GM21576 (cell line): ENCODE measurements around the gene SPIN1.

Source experiments
- ATAC-seq: cut with Tn5 transposase; IDR thresholded peaks from one replicate; pipeline ENCODE4 v1.9.1; 2021; ENCODE audit warnings: mild to moderate bottlenecking, moderate library complexity; ENCODE audit not compliant: unreplicated experiment

Gene SPIN1

GRCh38 chr9:88387552-88388202 is 567 bp upstream of the SPIN1 start:
- peak; percentile 6 for ATAC-seq

DNA sequence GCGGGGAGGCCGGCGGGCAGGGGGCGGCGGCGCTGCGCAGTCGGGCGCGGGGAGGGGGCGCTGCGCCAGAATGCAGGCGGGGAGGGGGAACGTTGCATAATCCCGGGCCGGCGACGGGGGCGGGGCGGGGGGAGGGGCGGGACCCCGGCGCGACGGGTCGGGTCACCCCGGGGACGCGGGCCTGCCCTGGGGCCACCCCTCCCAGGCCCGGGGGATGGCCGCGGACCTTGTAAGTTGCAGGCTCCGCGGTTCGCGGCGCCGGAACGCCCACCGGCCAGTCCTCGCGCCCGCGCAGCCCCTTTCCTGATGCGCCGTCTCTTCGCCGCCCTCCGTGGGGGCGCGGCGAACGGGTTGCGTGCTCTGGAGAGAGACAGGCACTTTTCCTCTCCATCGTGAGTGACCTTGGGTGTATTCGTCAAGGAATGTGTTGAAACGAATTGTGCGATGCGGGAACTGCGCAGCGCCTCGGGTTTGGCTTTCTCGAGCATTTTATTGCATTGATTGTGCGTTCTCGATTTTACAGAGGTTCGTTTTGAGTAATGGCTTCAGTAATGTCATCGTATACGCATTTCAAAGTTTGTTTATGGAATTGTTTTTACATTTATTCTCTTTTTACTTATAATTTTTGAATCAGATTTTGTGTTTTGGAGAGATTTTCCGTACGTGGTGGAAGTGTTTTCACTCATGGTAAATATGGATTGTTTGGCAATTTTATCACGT is 802 bp downstream of the SPIN1 start:
- peak; percentile 24 for ATAC-seq

GRCh38 chr9:88390371-88390990 is 2.2 kb downstream of the SPIN1 start:
- no peak for ATAC-seq

GRCh38 chr9:88391236-88391635 is 3.0 kb downstream of the SPIN1 start:
- no peak for ATAC-seq

DNA sequence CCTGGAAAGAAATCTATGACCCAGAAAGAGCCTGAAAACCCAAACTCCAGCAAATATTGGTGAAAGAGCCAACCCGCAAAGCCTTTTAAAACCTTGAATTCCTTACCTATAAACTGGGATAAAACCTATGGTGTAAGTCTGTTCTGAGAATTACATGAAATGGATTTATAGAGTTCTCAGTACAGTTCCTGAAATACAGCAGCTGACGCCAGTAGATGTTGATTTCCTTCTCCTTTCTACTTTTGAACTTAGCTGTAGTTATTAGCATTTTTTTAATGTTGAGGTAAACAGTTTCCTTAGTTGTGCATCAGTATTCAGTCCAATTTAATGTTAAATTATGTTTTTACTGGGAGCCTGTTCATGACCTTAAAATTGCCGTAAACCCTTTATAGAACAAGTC is 3.7 kb downstream of the SPIN1 start:
- ATAC-seq = no peak

GRCh38 chr9:88392549-88392948 is 4.3 kb downstream of the SPIN1 start:
- ATAC-seq = no peak

- no peak for ATAC-seq
Observed at GRCh38 chr9:88396836-88397577, 8.8 kb downstream of the SPIN1 start.

GRCh38 chr9:88398016-88398415 is 9.8 kb downstream of the SPIN1 start:
- no peak for ATAC-seq

- ATAC-seq = no peak
Observed at GRCh38 chr9:88399966-88400365, 11.7 kb downstream of the SPIN1 start.

GRCh38 chr9:88403340-88403739 is 15.1 kb downstream of the SPIN1 start:
- ATAC-seq = no peak

GRCh38 chr9:88406051-88406450 is 17.8 kb downstream of the SPIN1 start:
- ATAC-seq = no peak

DNA sequence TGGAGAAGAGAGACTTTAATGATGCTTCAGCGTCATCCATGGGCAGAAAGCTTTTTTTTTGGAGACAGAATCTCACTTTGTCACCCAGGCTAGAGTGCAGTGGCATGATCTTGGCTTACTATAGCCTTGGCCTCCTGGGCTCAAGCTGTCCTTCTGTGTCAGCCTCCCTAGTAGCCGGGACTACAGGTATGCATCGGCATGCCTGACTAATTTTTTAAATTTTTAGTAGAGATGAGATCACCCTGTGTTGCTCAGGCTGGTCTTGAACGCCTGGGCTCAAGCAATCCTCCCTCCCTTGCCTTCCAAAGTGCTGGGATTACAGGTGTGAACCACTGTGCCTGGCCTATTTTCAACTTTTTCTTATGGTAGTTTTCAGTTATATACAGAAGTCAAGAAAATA is 23.2 kb downstream of the SPIN1 start:
- no peak for ATAC-seq

GRCh38 chr9:88414298-88414697 is 26.1 kb downstream of the SPIN1 start:
- ATAC-seq = no peak

- ATAC-seq = no peak
Observed at GRCh38 chr9:88418025-88418424, 29.8 kb downstream of the SPIN1 start.

DNA sequence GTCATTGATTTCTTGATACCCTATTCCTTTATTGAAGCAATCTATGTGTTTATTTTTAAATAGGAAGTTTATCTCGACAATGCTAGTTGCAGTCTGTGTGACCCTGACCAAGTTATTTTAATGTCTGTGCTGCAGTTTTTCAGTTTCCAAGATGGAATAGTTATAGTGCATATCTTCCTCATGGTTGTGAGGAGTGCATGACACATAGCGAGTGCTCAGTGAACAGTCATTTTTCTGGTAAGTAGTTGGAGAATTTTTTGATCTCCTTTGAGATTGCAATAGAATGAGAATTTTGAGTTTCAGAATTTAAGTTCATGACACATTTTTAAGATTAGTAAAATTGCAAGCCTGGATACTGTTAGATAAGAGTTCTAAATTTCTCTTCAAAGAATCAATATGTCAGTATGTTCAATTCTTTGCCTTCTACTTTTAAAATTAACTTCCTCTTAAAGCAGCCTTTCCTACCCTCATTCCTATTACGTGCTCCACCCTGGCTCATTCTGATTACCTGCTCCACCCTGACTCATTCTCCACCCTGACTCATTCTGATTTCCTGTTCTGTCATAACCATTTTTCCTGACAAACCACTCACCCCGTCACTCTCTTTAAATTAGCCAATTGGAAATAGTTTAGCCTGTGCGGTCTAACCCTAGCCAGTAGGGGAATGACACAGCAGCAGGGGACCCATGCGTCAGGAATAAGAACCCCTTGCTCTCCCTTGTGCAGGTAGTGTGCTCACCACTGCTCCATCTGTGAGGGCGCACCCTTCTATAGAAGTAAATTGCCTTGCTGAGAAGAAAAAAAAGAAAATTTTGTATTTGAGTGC is 30.7 kb downstream of the SPIN1 start:
- no peak for ATAC-seq

- ATAC-seq = no peak
Observed at GRCh38 chr9:88420227-88420626, 32.0 kb downstream of the SPIN1 start.

DNA sequence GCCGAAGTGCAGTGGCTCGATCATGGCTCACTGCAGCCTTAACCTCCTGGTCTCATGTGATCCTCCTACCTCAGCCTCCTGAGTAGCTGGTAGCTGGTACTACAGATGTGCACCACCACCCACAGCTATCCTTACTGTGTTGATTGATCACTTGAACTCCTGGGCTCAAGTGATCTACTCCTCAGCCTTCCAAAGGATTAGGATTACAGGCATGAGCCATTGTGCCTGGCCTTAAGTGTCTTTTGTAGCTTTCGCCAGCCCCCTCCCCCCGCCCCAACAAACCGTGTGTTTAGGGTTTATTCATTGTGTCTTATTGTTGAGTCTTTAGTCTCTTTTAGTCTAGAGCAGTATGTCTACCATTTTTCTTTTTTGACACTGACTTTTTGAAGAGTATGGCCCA is 33.1 kb downstream of the SPIN1 start:
- ATAC-seq = no peak

DNA sequence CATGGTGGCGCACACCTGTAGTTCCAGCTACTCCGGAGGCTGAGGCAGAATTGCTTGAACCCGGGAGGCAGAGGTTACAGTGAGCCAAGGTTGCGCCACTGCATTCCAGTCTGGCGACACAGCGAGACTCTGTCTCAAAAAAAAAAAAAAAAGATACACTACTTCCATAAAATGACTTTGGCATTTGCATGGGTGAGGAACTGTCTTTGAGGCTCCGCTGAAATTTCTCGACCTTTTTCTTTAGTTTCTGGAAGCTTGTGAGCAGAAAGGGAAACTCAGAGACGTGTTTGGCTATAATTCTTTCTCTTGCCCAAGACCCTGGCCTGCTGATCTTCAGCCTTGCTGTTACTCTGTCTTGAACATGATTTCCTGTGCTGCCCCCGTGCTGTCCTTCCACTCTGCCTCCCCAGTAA is 37.3 kb downstream of the SPIN1 start:
- ATAC-seq = no peak

DNA sequence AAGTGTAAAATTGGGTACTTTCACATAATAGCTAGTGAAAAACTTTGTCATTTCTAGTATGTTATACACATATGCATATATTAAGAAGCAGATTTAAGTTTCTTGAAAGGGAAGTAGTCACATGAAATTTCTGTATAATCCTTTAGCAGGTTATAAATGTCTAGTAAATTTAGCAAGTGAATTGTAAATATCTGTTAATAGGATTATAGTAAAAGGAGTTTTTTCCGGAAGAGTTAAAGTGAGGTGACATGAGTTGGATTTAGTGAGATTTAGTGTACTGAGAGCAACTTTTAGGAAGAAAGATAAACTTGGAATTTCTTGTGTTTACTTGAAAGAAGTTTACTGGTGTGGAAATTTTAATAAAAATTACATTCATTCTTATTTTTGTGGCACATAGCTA is 38.4 kb downstream of the SPIN1 start:
- ATAC-seq = no peak

DNA sequence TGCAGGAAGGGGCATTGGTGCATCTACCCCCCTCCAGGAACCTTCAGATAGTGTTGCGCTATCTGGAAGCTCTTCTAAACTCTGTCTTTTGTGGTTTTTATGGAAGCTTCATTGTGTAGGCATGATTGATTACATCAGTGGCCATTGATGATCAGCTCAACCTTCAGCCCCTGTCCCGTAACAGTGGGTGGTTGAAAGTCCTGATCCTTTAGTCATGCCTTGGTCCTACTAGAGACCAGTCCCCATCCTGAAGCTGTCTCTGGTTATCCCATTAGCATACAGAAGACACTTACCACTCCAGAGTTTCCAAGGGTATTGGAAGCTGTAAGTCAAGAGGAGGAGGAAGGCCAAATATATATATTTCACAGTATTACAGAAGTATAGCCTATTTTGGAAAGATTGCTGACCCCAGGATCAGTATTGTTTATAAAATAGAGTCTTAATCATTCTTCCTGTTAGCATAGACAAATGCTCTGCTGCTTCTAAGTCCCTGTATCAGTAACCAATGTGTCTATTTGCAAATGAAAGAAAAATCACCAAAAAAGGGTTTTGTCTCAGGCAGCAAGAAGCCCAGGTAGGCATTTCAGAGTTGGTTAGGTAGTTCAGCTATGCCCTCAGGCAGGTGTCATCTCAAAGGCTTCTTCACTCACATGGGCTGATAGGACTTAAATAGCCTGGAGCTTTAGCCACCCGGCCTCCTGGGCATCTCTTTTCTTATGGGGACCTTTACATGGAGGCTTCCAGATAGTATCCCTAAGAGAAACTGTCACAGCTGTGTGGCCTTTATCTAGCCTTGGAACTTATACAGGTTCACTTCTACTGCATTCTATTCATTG is 41.6 kb downstream of the SPIN1 start:
- ATAC-seq = no peak
